Measurements from ENCODE around the gene KRTAP8-1.

Gene KRTAP8-1, protein sequence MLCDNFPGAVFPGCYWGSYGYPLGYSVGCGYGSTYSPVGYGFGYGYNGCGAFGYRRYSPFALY

DNA sequence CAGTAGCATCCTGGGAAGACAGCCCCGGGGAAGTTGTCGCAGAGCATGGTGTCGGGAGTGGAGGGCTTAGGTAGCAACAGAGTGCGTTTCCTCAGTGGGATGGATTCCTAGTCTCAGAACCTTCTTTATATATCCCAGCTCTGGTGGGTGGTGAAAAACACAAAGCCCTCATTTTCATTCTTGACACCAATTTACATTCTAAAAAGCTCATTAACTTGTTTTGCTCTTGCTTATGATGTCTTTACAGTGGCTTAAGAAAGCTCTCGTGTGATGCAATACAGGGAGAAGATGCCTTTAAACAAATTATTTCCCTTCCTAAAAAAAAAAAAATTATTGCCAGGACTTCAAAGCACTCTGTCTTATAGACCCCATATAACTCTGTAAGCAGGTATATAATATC lies at the start of gene KRTAP8-1:
TSS of gene KRTAP8-1 (minus strand) at position 101 of the 400 bp plus-strand sequence. CDS start at position 47, 54 bp downstream.
- no peak for DNase-seq

DNA sequence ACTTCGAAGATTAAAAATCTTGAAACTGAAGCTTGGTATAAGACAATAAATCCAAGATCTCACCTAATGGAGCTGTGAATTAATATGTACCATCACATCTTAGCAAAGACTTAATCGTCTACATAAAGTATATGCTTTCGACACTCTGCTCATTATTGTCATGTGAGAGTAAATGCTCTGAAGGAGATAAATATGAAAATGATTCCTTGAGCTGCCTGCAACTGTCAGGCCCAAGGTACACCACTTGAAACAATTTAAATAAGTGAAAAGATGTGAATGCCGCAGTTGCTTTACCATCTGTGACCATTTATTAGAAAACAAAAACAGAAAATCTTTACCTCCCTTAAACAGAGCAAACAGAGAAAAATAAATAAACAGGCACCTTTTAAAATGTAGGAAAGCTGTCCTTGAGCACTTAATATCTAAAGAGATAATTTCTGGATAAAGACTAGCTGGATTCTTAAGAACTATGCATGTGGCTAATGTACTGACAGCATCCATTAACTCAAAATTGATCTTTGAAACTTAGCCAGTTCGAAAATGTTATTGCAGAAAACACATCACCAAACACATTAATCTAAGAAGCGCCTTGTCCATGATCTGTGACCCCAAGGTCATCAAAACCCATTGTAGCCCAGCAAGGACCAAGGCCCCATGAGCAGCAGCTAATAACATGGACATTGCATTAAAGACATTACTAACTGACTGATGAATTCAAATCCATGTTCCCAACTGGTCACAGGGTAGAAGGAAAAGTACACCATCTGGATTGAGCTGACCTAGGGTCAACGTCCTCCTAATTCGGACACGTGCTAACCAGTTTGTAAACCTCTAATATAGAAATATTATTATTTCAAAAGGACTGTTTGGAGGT lies 34.8 kb upstream of the KRTAP8-1 start:
- DNase-seq: no peak

DNA sequence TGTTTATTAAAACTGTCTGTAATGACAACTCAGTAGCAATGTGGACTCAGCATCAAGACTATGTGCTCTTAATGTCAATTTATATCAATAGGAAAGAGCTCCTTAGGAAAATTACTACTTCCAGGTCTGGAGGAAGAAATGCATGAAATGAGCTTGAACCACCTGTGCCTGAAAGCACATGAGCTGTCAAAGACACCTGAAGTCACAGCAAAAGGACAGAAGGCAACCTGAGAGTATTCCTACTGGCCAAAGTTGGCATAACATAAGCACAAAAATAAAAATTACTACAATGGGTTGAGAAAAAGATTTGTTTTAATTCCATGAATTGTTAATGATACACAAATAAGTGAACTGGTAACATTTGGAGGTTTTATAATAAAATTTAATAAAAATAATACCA lies 29.9 kb upstream of the KRTAP8-1 start:
- DNase-seq: no peak

DNA sequence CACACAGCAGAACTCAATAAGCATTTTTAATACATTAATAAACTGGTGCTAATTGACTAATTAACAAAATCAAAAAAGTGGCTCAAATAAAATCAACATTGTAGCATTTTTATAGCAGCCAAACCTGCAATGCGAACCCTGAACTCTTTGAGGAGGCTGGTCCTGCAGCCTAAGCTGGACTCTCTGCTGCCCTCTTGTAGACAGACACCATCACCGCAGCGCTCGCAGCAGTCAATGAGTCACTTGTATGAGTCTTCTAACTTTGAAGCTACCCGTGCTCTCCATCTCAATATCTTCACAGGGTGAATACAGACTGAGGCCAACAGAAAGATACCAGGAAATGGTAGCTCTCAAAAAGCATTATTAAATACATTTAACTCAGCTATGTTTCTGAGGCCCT lies 26.2 kb upstream of the KRTAP8-1 start:
- no peak for DNase-seq

DNA sequence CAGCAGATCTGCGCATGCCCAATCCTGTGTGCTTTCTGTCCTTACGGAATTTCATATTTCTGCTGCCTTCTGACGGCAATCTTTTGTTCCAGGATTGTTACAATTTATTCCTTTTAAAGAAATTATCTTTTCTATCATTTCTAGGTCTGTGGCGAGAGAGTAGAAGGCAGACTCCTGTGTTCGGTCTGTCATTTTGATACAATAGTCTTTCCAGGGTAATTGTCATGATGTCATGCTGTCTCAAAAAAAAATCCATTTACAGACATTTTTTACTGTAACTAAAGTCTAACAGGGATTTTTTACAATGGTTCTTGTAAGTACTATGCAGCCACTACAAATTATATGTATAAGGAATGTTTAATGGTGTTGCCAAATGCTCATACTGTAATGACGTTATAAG lies 25.5 kb upstream of the KRTAP8-1 start:
- DNase-seq: no peak

DNA sequence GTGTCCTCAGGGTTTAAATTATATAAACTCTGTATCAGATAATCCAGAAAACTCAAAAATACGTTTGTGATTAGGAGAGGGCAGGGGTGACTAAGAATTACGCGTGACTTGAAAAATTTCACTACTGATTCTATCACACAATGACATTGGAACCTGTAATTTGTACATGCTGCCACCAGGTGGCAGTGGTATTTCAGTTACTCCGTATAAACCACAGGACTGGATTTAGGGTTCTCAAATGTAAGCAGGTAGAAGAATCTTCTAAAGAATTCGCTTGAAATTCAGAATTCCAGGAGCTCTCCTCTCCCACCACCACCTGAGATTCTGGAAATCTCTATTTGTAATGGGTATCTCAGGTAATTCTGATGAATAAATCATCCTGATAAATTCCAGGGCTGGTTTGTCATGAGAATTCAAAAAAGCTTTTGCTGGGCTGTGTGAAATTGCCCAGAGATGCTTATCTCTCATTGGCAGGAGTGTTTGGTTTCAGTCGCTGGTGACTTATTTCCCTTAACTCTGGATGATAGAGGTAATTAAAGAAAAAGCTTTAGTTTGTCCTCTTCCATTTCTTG lies 18.2 kb upstream of the KRTAP8-1 start:
- DNase-seq: peak; percentile 2

DNA sequence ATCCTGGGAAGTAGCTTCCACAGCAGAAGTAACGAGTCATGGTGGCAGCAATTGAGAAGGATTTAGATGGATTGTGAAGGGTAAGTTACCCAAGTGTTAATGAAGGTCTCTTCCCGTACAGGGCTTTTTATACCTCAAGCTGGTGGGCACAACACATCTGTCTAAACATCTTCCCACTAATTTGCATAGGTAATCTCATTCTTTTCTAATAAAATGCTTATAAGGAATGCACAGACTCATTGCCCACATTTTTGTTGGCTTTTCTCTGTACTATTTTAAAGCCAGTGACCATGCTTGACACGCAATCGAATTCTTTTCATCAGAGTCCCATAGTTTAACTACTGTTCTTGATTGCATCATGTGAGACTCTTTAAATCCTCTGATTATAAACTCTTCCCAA lies 16.6 kb upstream of the KRTAP8-1 start, which contains the start of gene KRTAP7-1:
TSS of gene KRTAP7-1 (minus strand) at position 101 of the 400 bp plus-strand sequence. CDS start at position 40, 61 bp downstream.
- no peak for DNase-seq

DNA sequence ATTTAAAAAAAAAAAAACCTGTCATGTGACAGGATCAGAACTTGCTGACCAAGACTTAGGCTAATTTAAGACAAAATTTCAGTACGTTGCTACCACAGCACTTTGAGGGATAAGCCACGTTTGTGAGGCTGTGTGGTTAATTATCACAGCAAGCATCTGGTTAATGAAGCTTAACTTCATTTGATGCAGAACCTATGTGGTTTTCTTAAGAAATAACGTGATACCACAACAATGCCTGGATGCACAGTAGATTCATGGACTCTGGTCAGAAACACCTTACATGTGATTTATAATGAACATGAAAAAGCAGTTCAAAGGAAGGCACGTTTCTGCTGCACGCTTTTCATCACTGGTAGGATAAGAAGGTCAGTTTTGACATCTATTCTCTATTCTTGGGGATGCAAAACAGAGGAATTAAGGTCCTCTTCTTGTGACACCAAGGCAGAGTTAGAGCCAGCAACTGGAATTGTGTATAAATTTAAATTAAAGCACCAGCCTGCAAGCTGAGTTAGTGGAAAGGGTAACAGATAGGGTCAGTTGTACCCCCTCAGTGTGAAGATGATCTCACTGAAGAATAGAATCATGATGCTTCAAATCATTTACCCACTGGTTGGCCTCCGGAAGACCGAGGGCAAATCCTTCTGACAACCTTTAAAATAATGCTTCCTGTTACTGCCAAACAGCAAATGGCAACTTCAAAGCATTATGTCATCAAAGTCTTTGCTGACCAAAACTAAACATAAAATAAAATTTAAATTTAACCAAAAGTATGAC lies 6.0 kb upstream of the KRTAP8-1 start:
- no peak for DNase-seq

DNA sequence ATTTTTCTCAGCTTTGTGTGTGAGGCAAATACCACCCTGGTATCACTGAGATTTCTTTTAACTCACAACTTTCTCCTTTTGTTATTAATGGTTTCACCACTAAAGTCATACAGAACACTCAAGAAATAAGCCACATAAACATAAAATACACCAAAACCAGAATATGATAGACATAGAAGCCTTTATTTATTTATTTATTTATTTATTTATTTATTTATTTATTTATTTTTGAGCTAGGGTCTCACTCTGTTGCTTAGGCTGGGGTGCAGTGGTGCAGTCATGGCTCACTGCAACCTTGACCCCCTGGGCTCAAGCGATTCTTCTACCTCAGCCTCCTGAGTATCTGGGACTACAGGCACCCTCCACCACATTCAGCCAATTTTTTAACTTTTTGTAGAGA lies 12.5 kb downstream of the KRTAP8-1 start:
- no peak for DNase-seq

DNA sequence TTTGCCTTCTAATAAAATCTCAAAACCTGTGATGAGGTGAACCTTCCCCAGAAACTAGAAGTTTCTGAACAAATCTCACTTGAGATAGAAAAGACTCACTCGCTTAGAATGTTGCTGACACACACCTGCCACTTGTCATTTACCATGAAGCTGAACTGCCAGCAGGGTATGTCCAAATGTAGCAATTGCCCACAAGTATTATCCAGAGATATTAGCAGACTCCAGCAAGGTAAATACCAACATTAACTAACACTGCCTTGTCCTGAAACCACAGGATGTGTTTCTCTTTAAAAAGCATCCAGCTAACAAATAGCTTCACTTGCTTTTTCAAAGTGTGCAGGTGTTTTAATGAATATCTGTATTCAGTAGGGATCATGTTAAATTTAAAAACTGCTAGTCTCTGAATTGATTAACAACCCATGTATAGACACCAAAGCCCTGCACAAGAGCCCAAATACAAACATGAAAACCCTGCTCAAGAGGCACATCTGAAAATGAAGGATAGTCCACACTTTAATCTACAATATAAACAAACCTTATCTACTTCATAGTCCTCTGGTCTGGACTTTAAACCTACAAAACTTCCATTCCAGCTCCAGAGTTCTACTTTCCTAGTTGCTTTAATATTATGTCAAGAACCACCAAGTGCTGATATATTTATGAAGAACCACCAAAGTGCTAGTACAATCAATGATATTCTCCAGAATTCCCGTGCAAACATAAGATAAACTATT lies 19.3 kb downstream of the KRTAP8-1 start:
- DNase-seq: no peak

DNA sequence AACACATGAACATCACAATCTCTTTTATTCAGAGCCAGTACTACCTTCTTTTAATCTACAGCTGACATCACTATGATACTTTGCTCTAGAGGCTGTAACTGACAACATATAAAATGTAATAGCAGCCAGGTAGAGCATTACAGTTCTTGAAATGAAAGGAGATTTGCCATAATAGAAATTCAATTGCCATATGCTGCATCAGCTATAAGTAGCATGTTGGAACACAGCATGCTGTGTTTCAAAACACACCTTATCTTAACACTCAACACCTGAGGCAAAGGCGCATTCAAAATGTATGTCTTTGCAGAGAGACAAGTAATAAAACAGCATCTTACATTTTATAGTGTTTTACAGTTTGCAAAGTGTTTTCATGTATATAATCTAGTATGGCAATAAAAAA lies 33.8 kb downstream of the KRTAP8-1 start:
- DNase-seq: no peak

DNA sequence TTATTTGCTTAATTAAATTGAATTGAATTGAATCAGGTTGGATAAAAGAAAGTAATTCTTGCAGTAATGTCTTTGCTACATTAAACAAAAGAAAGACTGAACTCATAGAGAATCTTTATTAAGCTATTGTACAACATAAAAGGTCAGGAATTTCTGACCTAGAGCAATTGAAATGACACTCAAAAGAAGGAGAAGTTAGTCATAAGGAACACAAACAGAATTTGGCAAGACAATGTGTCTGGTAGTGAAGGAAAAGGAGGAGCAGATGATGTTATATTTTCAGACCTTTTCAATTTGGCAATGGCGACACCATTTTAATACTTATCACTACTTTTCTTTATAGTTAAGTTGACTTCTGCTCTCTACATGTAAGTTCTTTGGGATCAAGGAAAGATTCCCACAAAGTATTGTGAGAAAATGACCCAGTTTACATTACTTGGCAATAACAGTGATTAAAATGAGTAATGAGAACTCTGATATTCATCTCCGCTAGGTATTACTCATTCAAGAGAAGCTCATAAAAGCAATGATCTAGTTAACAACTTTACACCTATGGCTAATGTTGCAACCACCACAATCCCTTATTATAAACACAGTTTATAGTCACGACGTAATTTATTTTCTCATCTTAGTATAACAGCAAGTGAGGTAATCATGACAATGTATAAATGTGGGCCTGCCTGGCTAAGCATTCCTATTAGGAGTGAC lies 43.2 kb downstream of the KRTAP8-1 start:
- DNase-seq: no peak
